K562 treated with DMSO at 1 percent for 4 hours (cell line): ENCODE results near the gene ALKBH4. TPM values are rescaled to one million over a fixed set of nuclear protein-coding genes. Genes with fewer than 3 reads are reported as not detected.

Experiments used
- total RNA-seq: library from RNA; unstranded; fragments of 300-600 nt; gene quantifications from 2 replicates; pipeline ENCODE4 v1.2.3, GENCODE V29; 2022; ENCODE audit not compliant: insufficient read depth

Gene ALKBH4
- 5.9 and 7.2 TPM in 2 replicates for total RNA-seq

GRCh38 chr7:102464577-102465280 is at the start of gene ALKBH4, which contains the start of gene LRWD1:
ALKBH4 (minus strand) TSS chr7:102464863; CDS start chr7:102464836, 27 bp downstream.
LRWD1 (plus strand) TSS chr7:102464984; CDS start chr7:102465081, 97 bp downstream.

GRCh38 chr7:102478314-102479208 is 13.9 kb upstream of the ALKBH4 start, which contains the start of gene POLR2J:
POLR2J (minus strand) TSS chr7:102478922; CDS start chr7:102478860, 62 bp downstream.

GRCh38 chr7:102433219-102434038 is 31.2 kb downstream of the ALKBH4 start, which contains the start of gene ORAI2:
ORAI2 (plus strand) TSS chr7:102433575; CDS start chr7:102438957, 5,382 bp downstream.

Other genes with a start within 250 kb of the ALKBH4 start
- 1.3 and 2.0 TPM in 2 replicates for gene SH2B2, start 178.0 kb downstream of the ALKBH4 start, total RNA-seq
- not detected in 2 replicates for gene SPDYE6, start 108.4 kb downstream of the ALKBH4 start, total RNA-seq
- gene PRKRIP1, start 68.5 kb downstream of the ALKBH4 start, total RNA-seq: 26.0 and 27.3 TPM in 2 replicates
- 38.7 and 56.0 TPM in 2 replicates for gene ORAI2, start 31.3 kb downstream of the ALKBH4 start, total RNA-seq
- 48.7 and 58.7 TPM in 2 replicates for gene LRWD1, start 121 bp upstream of the ALKBH4 start, total RNA-seq
- gene POLR2J, start 14.1 kb upstream of the ALKBH4 start, total RNA-seq: 130 and 146 TPM in 2 replicates
- 4.9 and 13.9 TPM in 2 replicates for gene RASA4B, start 52.9 kb upstream of the ALKBH4 start, total RNA-seq
- 6.5 and 8.8 TPM in 2 replicates for gene UPK3BL2, start 78.8 kb upstream of the ALKBH4 start, total RNA-seq
- gene SPDYE2, start 86.4 kb upstream of the ALKBH4 start, total RNA-seq: 1.0 TPM in 1 of 2 replicates, not detected in the other
- 26.0 and 30.4 TPM in 2 replicates for gene POLR2J3, start 107.7 kb upstream of the ALKBH4 start, total RNA-seq
- 15.1 and 16.4 TPM in 2 replicates for gene RASA4, start 151.9 kb upstream of the ALKBH4 start, total RNA-seq
- 16.1 and 28.4 TPM in 2 replicates for gene UPK3BL1, start 177.9 kb upstream of the ALKBH4 start, total RNA-seq
- gene SPDYE2B, start 185.5 kb upstream of the ALKBH4 start, total RNA-seq: 1.0 TPM in 1 of 2 replicates, not detected in the other
- 0.73 TPM in 1 of 2 replicates, not detected in the other for gene POLR2J2, start 206.8 kb upstream of the ALKBH4 start, total RNA-seq